ENCODE data around the gene KRT33B.

Gene KRT33B

DNA sequence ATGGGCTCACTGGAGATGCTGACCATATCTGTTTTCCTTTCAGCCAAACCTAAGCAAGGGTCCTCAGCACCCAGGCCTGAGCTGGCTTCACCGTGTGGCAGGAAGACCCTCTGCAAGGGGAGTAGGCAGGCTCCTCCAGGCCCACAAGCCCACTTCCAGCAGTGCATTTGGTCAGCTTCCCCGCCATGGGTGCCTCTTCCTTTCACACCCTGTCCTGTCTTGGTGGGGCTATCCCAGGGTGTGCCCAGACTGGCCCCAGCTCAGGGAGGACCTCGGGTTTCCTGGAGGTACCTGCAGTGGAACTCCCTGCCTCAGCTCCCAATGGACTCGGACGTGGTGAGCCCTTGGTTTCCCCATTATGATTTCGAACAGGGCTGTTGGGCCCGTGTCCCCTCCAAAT lies 41.4 kb downstream of the KRT33B start:
- DNase-seq: no peak
- no peak overlapping the region for H3K14ac ChIP-seq (ENCODE audit: low read length in 2 of 2)
- no peak overlapping the region for H3K18ac ChIP-seq (ENCODE audit: low read depth in 1 of 2, low read length in 2 of 2)
- H2AK5ac ChIP-seq (ENCODE audit: low read length, severe bottlenecking): peak overlapping the region; percentile 23
- H2BK5ac ChIP-seq (ENCODE audit: low read depth, low read length, poor library complexity, severe bottlenecking): no peak overlapping the region
- no peak overlapping the region for H2BK15ac ChIP-seq (ENCODE audit: low read depth, poor library complexity, severe bottlenecking)
- H3K4me3 ChIP-seq (ENCODE audit: insufficient read depth in 1 of 2, low read depth in 1 of 2, low read length in 2 of 2): no peak overlapping the region
- no peaks in the 10 kb centered on the region for H3K9me3 ChIP-seq (ENCODE audit: control insufficient read depth, low read length)
- no peak overlapping the region for H3K4me2 ChIP-seq (ENCODE audit: low read length, poor library complexity, severe bottlenecking)
- H2BK120ac ChIP-seq (ENCODE audit: low read depth, low read length): no peak overlapping the region
- H4K8ac ChIP-seq (ENCODE audit: low read length): no peak overlapping the region
- H3K4ac ChIP-seq (ENCODE audit: low read depth in 1 of 2, low read length in 2 of 2): no peak overlapping the region
- H3K27me3 ChIP-seq (ENCODE audit: control insufficient read depth in 1 of 2, insufficient read depth in 1 of 2, low read length in 2 of 2): peaks cover 0 to 10% of the 10 kb centered on the region in 2 experiments
- H3K79me1 ChIP-seq (replicated peaks; ENCODE audit: low read length, poor library complexity, severe bottlenecking): no peaks in the 10 kb centered on the region
- H3K23ac ChIP-seq (ENCODE audit: low read length in 2 of 2): no peak overlapping the region
- no peak overlapping the region for H4K91ac ChIP-seq (ENCODE audit: low read length)
- H3K36me3 ChIP-seq (ENCODE audit: control insufficient read depth in 1 of 2, insufficient read depth in 2 of 2, low read depth in 1 of 2, low read length in 2 of 2): no peaks in the 10 kb centered on the region
- H3K9ac ChIP-seq (ENCODE audit: low read length): no peak overlapping the region
- H3K4me1 ChIP-seq (ENCODE audit: control insufficient read depth, insufficient read depth, low read depth, low read length): peaks cover 12% of the 10 kb centered on the region
- 96% methylated on average over 7 of the region's 7 CpGs for WGBS
- no peak overlapping the region for H2AFZ ChIP-seq (ENCODE audit: low read depth, low read length)
- H3K27ac ChIP-seq (ENCODE audit: low read length, poor library complexity, severe bottlenecking): no peak overlapping the region
- H2BK12ac ChIP-seq (ENCODE audit: low read length in 2 of 2): no peak overlapping the region

DNA sequence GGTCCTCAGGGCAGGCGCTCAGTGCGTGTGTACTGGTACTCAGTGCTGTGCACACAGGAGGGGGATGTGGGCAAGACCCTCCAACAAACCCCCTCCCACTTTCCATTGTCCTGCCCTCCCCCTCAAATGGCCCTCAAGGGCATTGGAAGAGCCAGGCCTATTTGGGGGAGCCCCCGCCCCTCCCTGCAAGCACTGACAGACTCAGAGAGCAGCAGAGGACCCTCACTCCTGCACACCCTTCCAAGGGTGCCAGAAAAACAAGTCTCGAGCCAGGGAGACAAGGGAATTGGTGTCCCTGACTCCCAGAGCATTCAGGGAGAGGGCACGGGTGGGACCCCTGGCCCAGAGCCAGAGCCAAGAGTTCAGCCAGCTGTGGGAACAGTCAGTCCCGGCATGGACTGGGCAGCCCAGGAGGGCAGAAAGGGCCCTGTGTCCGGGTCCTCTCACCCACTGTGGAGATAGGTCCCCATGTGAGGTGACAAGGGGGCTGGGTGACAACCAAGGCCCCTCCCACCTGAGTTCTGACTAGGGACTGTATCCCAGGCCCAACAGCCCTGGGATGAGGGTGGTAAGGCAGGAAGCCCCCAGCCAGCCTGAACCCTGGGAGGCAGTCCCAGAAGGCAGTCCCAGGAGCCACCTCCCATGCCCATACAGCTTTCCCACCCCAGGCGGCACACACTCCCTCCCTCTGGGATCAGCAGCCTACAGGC lies 42.0 kb downstream of the KRT33B start:
- Histone ChIP-seq H2AFZ (ENCODE audit: low read depth, low read length) (no peak overlapping the region), H2BK5ac (ENCODE audit: low read depth, low read length, poor library complexity, severe bottlenecking) (no peak overlapping the region), H3K23ac (ENCODE audit: low read length in 2 of 2) (no peak overlapping the region), H2AK5ac (ENCODE audit: low read length, severe bottlenecking) (peak overlapping the region; percentile 33), H3K36me3 (ENCODE audit: control insufficient read depth in 1 of 2, insufficient read depth in 2 of 2, low read depth in 1 of 2, low read length in 2 of 2) (no peaks in the 10 kb centered on the region), H3K4ac (ENCODE audit: low read depth in 1 of 2, low read length in 2 of 2) (no peak overlapping the region), H2BK15ac (ENCODE audit: low read depth, poor library complexity, severe bottlenecking) (no peak overlapping the region), H3K9me3 (ENCODE audit: control insufficient read depth, low read length) (no peaks in the 10 kb centered on the region), H3K9ac (ENCODE audit: low read length) (no peak overlapping the region), H2BK120ac (ENCODE audit: low read depth, low read length) (no peak overlapping the region), H3K14ac (ENCODE audit: low read length in 2 of 2) (peak overlapping the region in 1 of 2 experiments; percentile 18), H3K79me1 (replicated peaks; ENCODE audit: low read length, poor library complexity, severe bottlenecking) (no peaks in the 10 kb centered on the region), H3K4me2 (ENCODE audit: low read length, poor library complexity, severe bottlenecking) (no peak overlapping the region), H4K91ac (ENCODE audit: low read length) (no peak overlapping the region), H3K18ac (ENCODE audit: low read depth in 1 of 2, low read length in 2 of 2) (no peak overlapping the region), H3K27me3 (ENCODE audit: control insufficient read depth in 1 of 2, insufficient read depth in 1 of 2, low read length in 2 of 2) (peaks cover 0 to 7% of the 10 kb centered on the region in 2 experiments), H2BK12ac (ENCODE audit: low read length in 2 of 2) (no peak overlapping the region), H3K27ac (ENCODE audit: low read length, poor library complexity, severe bottlenecking) (no peak overlapping the region), H3K4me1 (ENCODE audit: control insufficient read depth, insufficient read depth, low read depth, low read length) (peaks cover 16% of the 10 kb centered on the region), H4K8ac (ENCODE audit: low read length) (no peak overlapping the region), H3K4me3 (ENCODE audit: insufficient read depth in 1 of 2, low read depth in 1 of 2, low read length in 2 of 2) (no peak overlapping the region)
- WGBS: 91% methylated on average over 8 of the region's 8 CpGs
- DNase-seq: no peak

DNA sequence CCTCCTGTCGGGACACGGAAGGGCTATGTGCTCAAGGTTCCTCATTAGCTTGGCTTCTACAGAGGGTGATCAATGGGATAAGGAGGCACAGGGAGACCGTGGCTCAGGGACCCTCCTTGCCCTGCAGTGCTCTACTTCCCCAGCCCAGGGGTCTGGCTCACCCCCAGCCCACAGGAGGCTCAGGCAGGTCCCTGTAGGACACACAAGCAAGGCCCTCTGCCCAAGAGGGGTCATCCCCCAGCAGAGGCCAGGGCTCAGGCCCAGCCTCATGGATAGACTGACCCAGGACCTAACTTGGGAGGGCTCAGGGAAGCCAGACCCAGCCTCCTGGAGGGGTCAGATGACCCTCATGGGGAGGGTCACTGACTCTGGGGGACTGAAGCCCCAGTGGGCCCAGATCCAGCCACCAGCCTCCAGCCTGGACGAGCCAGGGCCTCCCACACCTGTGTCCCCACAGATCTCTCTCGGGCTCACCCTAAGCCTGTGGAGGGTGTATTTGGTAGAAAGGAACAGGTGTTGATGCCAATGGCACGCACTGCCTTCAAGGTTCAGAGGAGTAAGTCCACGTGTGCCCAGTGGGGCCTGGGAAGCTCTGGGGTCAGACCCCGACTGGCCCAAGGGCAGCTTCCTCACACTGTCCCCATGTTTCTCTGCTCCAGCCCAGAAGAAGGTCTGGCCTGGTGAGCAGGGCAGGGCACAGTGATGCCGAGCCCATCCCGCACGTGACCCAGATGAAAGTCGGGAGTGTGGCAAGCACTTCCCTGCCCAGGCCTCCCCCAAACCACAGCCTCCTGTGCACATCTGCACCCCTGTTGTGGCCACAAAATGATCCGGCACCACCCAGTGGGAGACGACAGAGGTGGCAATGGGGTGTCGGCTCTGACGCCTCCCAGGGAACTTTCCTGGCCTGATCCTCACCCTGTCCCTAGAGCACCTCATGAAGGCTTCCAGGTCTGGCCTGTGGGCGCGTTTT lies 43.2 kb downstream of the KRT33B start:
- no peaks in the 10 kb centered on the region for H3K27me3 ChIP-seq (ENCODE audit: control insufficient read depth in 1 of 2, insufficient read depth in 1 of 2, low read length in 2 of 2)
- H2BK5ac ChIP-seq (ENCODE audit: low read depth, low read length, poor library complexity, severe bottlenecking): no peak overlapping the region
- no peaks in the 10 kb centered on the region for H3K36me3 ChIP-seq (ENCODE audit: control insufficient read depth in 1 of 2, insufficient read depth in 2 of 2, low read depth in 1 of 2, low read length in 2 of 2)
- H3K4me1 ChIP-seq (ENCODE audit: control insufficient read depth, insufficient read depth, low read depth, low read length): peaks cover 16% of the 10 kb centered on the region
- no peak overlapping the region for H2BK15ac ChIP-seq (ENCODE audit: low read depth, poor library complexity, severe bottlenecking)
- H2AFZ ChIP-seq (ENCODE audit: low read depth, low read length): no peak overlapping the region
- H3K9ac ChIP-seq (ENCODE audit: low read length): no peak overlapping the region
- H3K18ac ChIP-seq (ENCODE audit: low read depth in 1 of 2, low read length in 2 of 2): no peak overlapping the region
- H3K4me2 ChIP-seq (ENCODE audit: low read length, poor library complexity, severe bottlenecking): no peak overlapping the region
- no peak overlapping the region for H2BK12ac ChIP-seq (ENCODE audit: low read length in 2 of 2)
- no peaks in the 10 kb centered on the region for H3K79me1 ChIP-seq (replicated peaks; ENCODE audit: low read length, poor library complexity, severe bottlenecking)
- H3K14ac ChIP-seq (ENCODE audit: low read length in 2 of 2): no peak overlapping the region
- H3K27ac ChIP-seq (ENCODE audit: low read length, poor library complexity, severe bottlenecking): no peak overlapping the region
- H3K9me3 ChIP-seq (ENCODE audit: control insufficient read depth, low read length): no peaks in the 10 kb centered on the region
- WGBS: 91% methylated on average over 18 of the region's 18 CpGs
- no peak overlapping the region for H3K4me3 ChIP-seq (ENCODE audit: insufficient read depth in 1 of 2, low read depth in 1 of 2, low read length in 2 of 2)
- H2BK120ac ChIP-seq (ENCODE audit: low read depth, low read length): no peak overlapping the region
- peak overlapping the region; percentile 33 for H2AK5ac ChIP-seq (ENCODE audit: low read length, severe bottlenecking)
- no peak overlapping the region for H3K23ac ChIP-seq (ENCODE audit: low read length in 2 of 2)
- H4K8ac ChIP-seq (ENCODE audit: low read length): no peak overlapping the region
- no peak overlapping the region for H4K91ac ChIP-seq (ENCODE audit: low read length)
- H3K4ac ChIP-seq (ENCODE audit: low read depth in 1 of 2, low read length in 2 of 2): no peak overlapping the region
- DNase-seq: no peak

DNA sequence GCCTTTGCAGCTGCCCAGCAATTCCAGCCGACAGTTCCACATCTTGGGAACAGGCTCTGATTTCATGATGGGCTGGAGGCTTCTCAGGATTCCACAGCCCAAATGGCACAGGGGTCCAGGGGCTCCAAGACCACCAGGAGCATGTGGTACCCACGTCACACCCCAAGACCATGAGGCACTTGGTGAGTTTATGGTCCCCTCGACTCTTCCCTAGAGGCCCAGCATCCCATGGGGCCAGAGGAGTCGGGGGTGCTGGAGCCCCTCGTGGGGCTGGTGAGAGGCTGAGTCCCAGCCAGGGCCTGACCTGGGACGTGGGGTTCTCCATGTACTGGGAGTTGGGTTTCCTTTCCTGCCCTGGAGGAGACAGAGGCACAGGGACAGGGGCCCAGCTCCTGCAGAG lies 44.0 kb downstream of the KRT33B start:
- Histone ChIP-seq H3K36me3 (ENCODE audit: control insufficient read depth in 1 of 2, insufficient read depth in 2 of 2, low read depth in 1 of 2, low read length in 2 of 2) (no peaks in the 10 kb centered on the region), H3K27me3 (ENCODE audit: control insufficient read depth in 1 of 2, insufficient read depth in 1 of 2, low read length in 2 of 2) (no peaks in the 10 kb centered on the region), H2BK15ac (ENCODE audit: low read depth, poor library complexity, severe bottlenecking) (no peak overlapping the region), H2AK5ac (ENCODE audit: low read length, severe bottlenecking) (no peak overlapping the region), H3K23ac (ENCODE audit: low read length in 2 of 2) (no peak overlapping the region), H2AFZ (ENCODE audit: low read depth, low read length) (no peak overlapping the region), H3K4me3 (ENCODE audit: insufficient read depth in 1 of 2, low read depth in 1 of 2, low read length in 2 of 2) (no peak overlapping the region), H2BK12ac (ENCODE audit: low read length in 2 of 2) (no peak overlapping the region), H3K9me3 (ENCODE audit: control insufficient read depth, low read length) (no peaks in the 10 kb centered on the region), H3K4me2 (ENCODE audit: low read length, poor library complexity, severe bottlenecking) (no peak overlapping the region), H3K9ac (ENCODE audit: low read length) (no peak overlapping the region), H3K4ac (ENCODE audit: low read depth in 1 of 2, low read length in 2 of 2) (no peak overlapping the region), H3K14ac (ENCODE audit: low read length in 2 of 2) (no peak overlapping the region), H2BK120ac (ENCODE audit: low read depth, low read length) (no peak overlapping the region), H2BK5ac (ENCODE audit: low read depth, low read length, poor library complexity, severe bottlenecking) (no peak overlapping the region), H3K79me1 (replicated peaks; ENCODE audit: low read length, poor library complexity, severe bottlenecking) (no peaks in the 10 kb centered on the region), H4K91ac (ENCODE audit: low read length) (no peak overlapping the region), H4K8ac (ENCODE audit: low read length) (no peak overlapping the region), H3K27ac (ENCODE audit: low read length, poor library complexity, severe bottlenecking) (no peak overlapping the region), H3K18ac (ENCODE audit: low read depth in 1 of 2, low read length in 2 of 2) (no peak overlapping the region), H3K4me1 (ENCODE audit: control insufficient read depth, insufficient read depth, low read depth, low read length) (peaks cover 16% of the 10 kb centered on the region)
- 88% methylated on average over 6 of the region's 6 CpGs for WGBS
- DNase-seq: no peak

All from mesenchymal stem cell (in vitro differentiated cells and primary cell).